Neuronal stem cell (in vitro differentiated cells): ENCODE results near the gene ST8SIA6. TPM values are rescaled to one million over a fixed set of nuclear protein-coding genes. Genes with fewer than 3 reads are reported as not detected.
A peak's percentile ranks its signal among the peaks of the same experiment; 100 is the strongest.
"Not testable (repeated sequence)": the region's sequence is repeated elsewhere in the genome, so short reads cannot be mapped to it uniquely, and the experiment has no call there.

Experiments
- DNase-seq: peaks from one replicate; pipeline ENCODE4 v3.0.0-alpha.2; 2013; ENCODE audit warnings: low spot score
- H2AFZ ChIP-seq: one replicate; pipeline ENCODE4 v1.6.1; 2013; ENCODE audit warnings: mild to moderate bottlenecking, low read length, inconsistent platforms
- H2AK5ac ChIP-seq: 2 replicates; pipeline ENCODE4 v1.6.1; 2013; ENCODE audit warnings: low read depth, mild to moderate bottlenecking, inconsistent platforms, low read length, moderate library complexity, mixed read lengths
- H2BK120ac ChIP-seq: 2 replicates; pipeline ENCODE4 v1.6.1; 2013; ENCODE audit warnings: low read depth, mild to moderate bottlenecking, inconsistent platforms, low read length, moderate library complexity, mixed read lengths
- H2BK12ac ChIP-seq: one replicate; pipeline ENCODE4 v1.6.1; 2013; ENCODE audit warnings: low read length, inconsistent platforms
- H2BK15ac ChIP-seq: 2 replicates; pipeline ENCODE4 v1.6.1; 2013; ENCODE audit warnings: mild to moderate bottlenecking, low read length, inconsistent platforms, mixed read lengths
- H2BK5ac ChIP-seq: one replicate; pipeline ENCODE4 v1.6.1; 2013; ENCODE audit warnings: inconsistent platforms, mild to moderate bottlenecking, low read length, moderate library complexity
- H3K14ac ChIP-seq: one replicate; pipeline ENCODE4 v1.6.1; 2013; ENCODE audit warnings: low read length, inconsistent platforms
- H3K18ac ChIP-seq: 2 replicates; pipeline ENCODE4 v1.6.1; 2013; ENCODE audit warnings: low read length, inconsistent platforms
- H3K23ac ChIP-seq: 2 replicates; pipeline ENCODE4 v1.6.1; 2013; ENCODE audit warnings: low read depth, mild to moderate bottlenecking, mixed read lengths, low read length, inconsistent platforms; ENCODE audit not compliant: poor library complexity
- H3K27ac ChIP-seq: replicated peaks from 3 replicates; pipeline ENCODE4 v1.5.1; 2013; ENCODE audit warnings: low read length, inconsistent platforms
- H3K27me3 ChIP-seq, 3 experiments: 2 replicates each; pipeline ENCODE4 v1.6.1; 2013; ENCODE audit warnings: low read length in 3 of 3, mild to moderate bottlenecking in 2 of 3, inconsistent platforms in 1 of 3, low read depth in 1 of 3, mixed read lengths in 1 of 3, moderate library complexity in 1 of 3; ENCODE audit not compliant: control insufficient read depth in 3 of 3, insufficient read depth in 3 of 3
- H3K36me3 ChIP-seq, 2 donors: replicated peaks in 1 of 2; 2 replicates each; pipeline ENCODE4 v1.6.1; 2013; ENCODE audit warnings: low read length in 2 of 2; ENCODE audit not compliant: control insufficient read depth in 2 of 2, insufficient read depth in 2 of 2
- H3K4ac ChIP-seq: 2 replicates; pipeline ENCODE4 v1.6.1; 2013; ENCODE audit warnings: inconsistent platforms, mild to moderate bottlenecking, low read length, moderate library complexity
- H3K4me1 ChIP-seq, 2 donors: 1 replicate in 1 of 2; 2 replicates in 1 of 2; pipeline ENCODE4 v1.6.1; 2013; ENCODE audit warnings: low read length in 2 of 2, low read depth in 1 of 2; ENCODE audit not compliant: control insufficient read depth in 2 of 2, insufficient read depth in 1 of 2
- H3K4me2 ChIP-seq: one replicate; pipeline ENCODE4 v1.6.1; 2013; ENCODE audit warnings: mild to moderate bottlenecking, low read length, inconsistent platforms; ENCODE audit not compliant: insufficient read depth, poor library complexity, severe bottlenecking
- H3K4me3 ChIP-seq, 2 donors: 2 replicates each; pipeline ENCODE4 v1.5.1; 2013; ENCODE audit warnings: low read length in 2 of 2, mild to moderate bottlenecking in 2 of 2, inconsistent platforms in 1 of 2, moderate library complexity in 1 of 2
- H3K79me1 ChIP-seq: one replicate; pipeline ENCODE4 v1.6.1; 2013; ENCODE audit warnings: low read depth, mild to moderate bottlenecking, inconsistent platforms, low read length, moderate library complexity
- H3K9ac ChIP-seq: one replicate; pipeline ENCODE4 v1.6.1; 2013; ENCODE audit warnings: mild to moderate bottlenecking, low read depth, low read length, inconsistent platforms; ENCODE audit not compliant: poor library complexity
- H3K9me3 ChIP-seq, 2 donors: replicated peaks in 1 of 2; 2 replicates each; pipeline versions ENCODE3 to v1.6.1; 2013; ENCODE audit warnings: low read length in 2 of 2, mild to moderate bottlenecking in 2 of 2, inconsistent platforms in 1 of 2, low read depth in 1 of 2, mixed read lengths in 1 of 2, moderate library complexity in 1 of 2; ENCODE audit not compliant: control insufficient read depth in 2 of 2, insufficient read depth in 1 of 2
- H4K8ac ChIP-seq: one replicate; pipeline ENCODE4 v1.6.1; 2013; ENCODE audit warnings: low read depth, mild to moderate bottlenecking, inconsistent platforms, low read length, moderate library complexity
- H4K91ac ChIP-seq: one replicate; pipeline ENCODE4 v1.6.1; 2013; ENCODE audit warnings: low read length, low read depth, mild to moderate bottlenecking, inconsistent platforms; ENCODE audit not compliant: poor library complexity
- WGBS, 2 donors: extraction: QIAGEN DNeasy Blood & Tissue Kit; methylation state at CpG; one replicate each; pipeline ENCODE4 v1.1.7; 2013; ENCODE audit warnings: missing lambda C conversion rate in 2 of 2, mixed read lengths in 1 of 2; ENCODE audit not compliant: insufficient read length in 2 of 2, insufficient replicate concordance in 1 of 2; ENCODE audit errors: extremely low coverage in 2 of 2; 5-methylcytosine and 5-hydroxymethylcytosine counted together
- polyA plus RNA-seq, 2 experiments: library from polyadenylated mRNA; stranded (reverse); fragments of 200-250 nt; gene quantifications; one replicate each; pipeline ENCODE4 v1.2.3, GENCODE V29; 2013

ST8SIA6 gene, protein sequence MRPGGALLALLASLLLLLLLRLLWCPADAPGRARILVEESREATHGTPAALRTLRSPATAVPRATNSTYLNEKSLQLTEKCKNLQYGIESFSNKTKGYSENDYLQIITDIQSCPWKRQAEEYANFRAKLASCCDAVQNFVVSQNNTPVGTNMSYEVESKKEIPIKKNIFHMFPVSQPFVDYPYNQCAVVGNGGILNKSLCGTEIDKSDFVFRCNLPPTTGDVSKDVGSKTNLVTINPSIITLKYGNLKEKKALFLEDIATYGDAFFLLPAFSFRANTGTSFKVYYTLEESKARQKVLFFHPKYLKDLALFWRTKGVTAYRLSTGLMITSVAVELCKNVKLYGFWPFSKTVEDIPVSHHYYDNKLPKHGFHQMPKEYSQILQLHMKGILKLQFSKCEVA
- 2.8 TPM for polyA plus RNA-seq (2013, experiment 1 of 2)
- polyA plus RNA-seq (2013, experiment 2 of 2), result 3.3 TPM

DNA sequence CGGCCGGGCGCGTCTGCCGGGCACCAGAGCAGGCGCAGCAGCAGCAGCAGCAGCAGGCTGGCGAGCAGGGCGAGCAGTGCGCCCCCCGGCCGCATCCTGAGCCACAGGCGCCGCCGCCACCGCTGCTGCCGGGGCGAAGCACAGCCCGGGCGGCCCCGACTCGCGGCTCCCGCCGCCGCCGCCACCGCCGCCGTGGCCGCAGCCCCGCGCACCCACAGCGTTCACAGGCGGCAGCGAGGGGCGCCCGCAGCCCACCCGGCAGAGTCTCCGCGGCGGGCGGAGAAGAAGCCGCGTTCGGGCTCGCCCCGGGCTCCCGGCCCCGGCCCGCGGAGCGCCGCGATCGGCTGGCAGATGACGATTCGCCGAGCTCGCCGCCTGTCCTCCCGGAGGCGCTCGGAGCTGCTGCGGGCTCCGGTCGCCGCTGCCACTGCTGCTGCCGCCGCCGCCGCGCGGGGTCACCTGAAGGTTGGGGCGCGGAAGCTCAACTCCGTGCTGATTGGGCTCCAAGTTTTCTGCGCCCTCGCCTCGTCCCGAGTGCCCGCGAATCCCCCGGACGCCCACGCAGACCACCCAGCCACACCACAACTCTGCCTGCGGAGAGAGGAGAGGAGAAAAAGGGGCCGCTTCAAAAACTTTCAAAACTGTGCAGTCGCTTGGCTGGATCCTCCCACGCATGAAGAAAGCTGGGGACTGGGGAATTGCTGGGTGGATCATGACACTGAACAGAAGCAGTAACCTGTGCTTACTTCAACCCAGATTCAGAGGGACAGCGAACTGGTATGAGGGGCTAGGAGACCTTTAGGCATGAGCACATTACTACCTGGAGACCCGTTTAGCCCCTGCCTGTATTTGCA, at the start of gene ST8SIA6:
TSS of gene ST8SIA6 (minus strand) at position 435 of the 854 bp plus-strand sequence. CDS start at position 95, 340 bp downstream.
- Histone ChIP-seq H2AFZ (peak within 1 kb of the TSS; percentile 82), H3K4me3 (peak within 1 kb of the TSS; percentile 25 to 87), H2BK5ac (peak within 1 kb of the TSS; percentile 90), H3K4ac (no peak within 1 kb of the TSS), H2BK15ac (peak within 1 kb of the TSS; percentile 30), H3K36me3 (peaks cover 0 to 6% of the 10 kb centered on the region in 2 donors), H3K4me2 (peak within 1 kb of the TSS; percentile 88), H3K18ac (peak within 1 kb of the TSS; percentile 97), H3K23ac (peak within 1 kb of the TSS; percentile 87), H2BK120ac (peak within 1 kb of the TSS; percentile 90), H3K9ac (peak within 1 kb of the TSS; percentile 75), H2AK5ac (no peak within 1 kb of the TSS), H4K91ac (no peak within 1 kb of the TSS), H3K27me3 (peaks cover 0 to 73% (median 2%) of the 10 kb centered on the region in 3 experiments), H4K8ac (no peak within 1 kb of the TSS), H3K79me1 (no peaks in the 10 kb centered on the region), H3K14ac (peak within 1 kb of the TSS; percentile 28), H3K4me1 (peaks cover 0 to 2% of the 10 kb centered on the region in 2 donors), H2BK12ac (peak within 1 kb of the TSS; percentile 65), H3K9me3 (peaks cover 6 to 10% of the 10 kb centered on the region in 2 donors), H3K27ac (peak within 1 kb of the TSS; percentile 69)
- peak; percentile 36 for DNase-seq
- WGBS, 2 donors, result no CpG with 5 or more reads among the region's 91 CpGs

DNA sequence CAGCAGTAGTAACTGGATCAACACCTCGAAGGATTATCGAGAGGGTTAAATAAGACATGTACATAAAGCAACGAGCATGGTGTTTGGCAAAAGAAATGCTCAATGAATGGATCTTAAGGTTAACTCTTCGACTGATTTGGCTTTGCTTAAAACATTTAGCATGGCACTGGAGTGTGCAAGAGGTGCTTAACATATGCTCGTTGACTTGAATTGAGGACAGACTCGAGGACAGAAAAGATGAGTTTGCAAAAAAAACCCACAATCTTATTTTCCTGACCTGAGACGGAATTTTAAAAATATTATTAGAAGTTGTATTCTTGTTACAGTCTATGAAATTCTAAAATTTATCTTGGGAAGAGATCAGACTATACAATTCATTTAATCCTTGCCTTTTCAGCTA, 49.4 kb upstream of the ST8SIA6 start:
- Histone ChIP-seq H3K9ac (no peak overlapping the region), H2BK5ac (no peak overlapping the region)
- no CpG with 5 or more reads among the region's 7 CpGs for WGBS, 2 donors

DNA sequence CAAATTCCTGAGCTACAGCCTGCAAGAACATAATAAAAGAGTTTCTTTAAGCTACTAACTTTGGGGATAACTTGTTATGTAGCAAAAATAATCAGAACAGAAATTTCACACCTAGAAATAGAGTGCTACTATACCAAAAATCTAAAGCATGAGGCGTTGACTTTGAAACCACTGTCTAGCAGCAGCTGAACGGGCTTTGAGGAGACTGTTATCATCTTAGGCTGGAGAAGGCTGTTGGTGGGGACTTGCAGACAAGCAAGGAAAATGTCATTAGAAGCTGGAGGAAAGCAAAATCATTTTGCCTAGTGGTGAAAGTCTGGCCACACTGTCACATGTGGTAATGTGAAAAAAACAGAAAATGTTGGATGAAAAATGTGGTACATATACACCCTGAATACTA, 48.4 kb upstream of the ST8SIA6 start:
- Histone ChIP-seq H2BK5ac (no peak overlapping the region), H3K4ac (no peak overlapping the region), H2BK12ac (no peak overlapping the region), H3K27ac (no peak overlapping the region), H3K9ac (no peak overlapping the region), H3K9me3 (no peaks in the 10 kb centered on the region), H2BK120ac (no peak overlapping the region), H2BK15ac (no peak overlapping the region), H3K4me2 (no peak overlapping the region), H3K4me3 (no peak overlapping the region), H3K27me3 (no peaks in the 10 kb centered on the region), H4K91ac (no peak overlapping the region), H2AK5ac (no peak overlapping the region), H4K8ac (no peak overlapping the region), H3K23ac (no peak overlapping the region), H3K36me3 (no peaks in the 10 kb centered on the region), H3K79me1 (no peaks in the 10 kb centered on the region), H3K14ac (no peak overlapping the region), H3K4me1 (no peaks in the 10 kb centered on the region), H2AFZ (no peak overlapping the region), H3K18ac (no peak overlapping the region)
- WGBS, 2 donors, result no CpG with 5 or more reads among the region's 2 CpGs
- no peak for DNase-seq

More for the DNA sequence above, 49.4 kb upstream of the ST8SIA6 start:
- Histone ChIP-seq H4K8ac (no peak overlapping the region), H3K18ac (no peak overlapping the region), H3K4me1 (no peaks in the 10 kb centered on the region), H3K9me3 (no peaks in the 10 kb centered on the region), H3K23ac (no peak overlapping the region), H2AK5ac (no peak overlapping the region), H2AFZ (no peak overlapping the region), H3K27me3 (no peaks in the 10 kb centered on the region), H2BK120ac (no peak overlapping the region), H3K4me3 (no peak overlapping the region), H3K4me2 (no peak overlapping the region), H3K79me1 (no peaks in the 10 kb centered on the region), H3K27ac (no peak overlapping the region), H3K36me3 (no peaks in the 10 kb centered on the region), H3K4ac (no peak overlapping the region), H4K91ac (no peak overlapping the region), H2BK12ac (no peak overlapping the region), H2BK15ac (no peak overlapping the region), H3K14ac (no peak overlapping the region)
- no peak for DNase-seq

DNA sequence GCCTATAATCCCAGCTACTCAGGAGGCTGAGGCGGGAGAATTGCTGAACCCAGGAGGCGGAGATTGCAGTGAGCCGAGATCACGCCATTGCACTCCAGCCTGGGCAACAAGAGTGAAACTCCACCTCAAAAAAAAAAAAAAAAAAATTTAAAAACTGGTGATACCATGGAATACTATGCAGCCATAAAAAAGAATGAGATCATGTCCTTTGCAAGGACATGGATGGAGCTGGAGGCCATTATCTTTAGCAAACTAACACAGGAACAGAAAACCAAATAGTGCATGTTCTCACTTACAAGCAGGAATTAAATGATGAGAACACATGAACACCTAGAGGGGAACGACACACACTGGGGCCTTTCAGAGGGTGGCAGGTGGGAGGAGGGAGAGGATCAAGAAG, 44.6 kb upstream of the ST8SIA6 start:
- not testable (repeated sequence) for DNase-seq, H3K23ac ChIP-seq, H4K91ac ChIP-seq, H3K9ac ChIP-seq, H3K4me1 ChIP-seq, H3K27ac ChIP-seq, H3K79me1 ChIP-seq, H3K14ac ChIP-seq, H2BK12ac ChIP-seq, H3K27me3 ChIP-seq, H3K36me3 ChIP-seq, H3K4me2 ChIP-seq, H4K8ac ChIP-seq, H2BK120ac ChIP-seq, H3K4me3 ChIP-seq, H3K18ac ChIP-seq, H2BK5ac ChIP-seq, H3K4ac ChIP-seq, H2AFZ ChIP-seq, H2AK5ac ChIP-seq, H3K9me3 ChIP-seq, H2BK15ac ChIP-seq
- whole genome bisulfite sequencing, 2 donors, result no CpG with 5 or more reads among the region's 5 CpGs
